ENCODE measurements around the gene TRIP10.
A peak's percentile ranks its signal among the peaks of the same experiment; 100 is the strongest.
"Not testable (repeated sequence)": the region's sequence is repeated elsewhere in the genome, so short reads cannot be mapped to it uniquely, and the experiment has no call there.

Gene TRIP10

DNA sequence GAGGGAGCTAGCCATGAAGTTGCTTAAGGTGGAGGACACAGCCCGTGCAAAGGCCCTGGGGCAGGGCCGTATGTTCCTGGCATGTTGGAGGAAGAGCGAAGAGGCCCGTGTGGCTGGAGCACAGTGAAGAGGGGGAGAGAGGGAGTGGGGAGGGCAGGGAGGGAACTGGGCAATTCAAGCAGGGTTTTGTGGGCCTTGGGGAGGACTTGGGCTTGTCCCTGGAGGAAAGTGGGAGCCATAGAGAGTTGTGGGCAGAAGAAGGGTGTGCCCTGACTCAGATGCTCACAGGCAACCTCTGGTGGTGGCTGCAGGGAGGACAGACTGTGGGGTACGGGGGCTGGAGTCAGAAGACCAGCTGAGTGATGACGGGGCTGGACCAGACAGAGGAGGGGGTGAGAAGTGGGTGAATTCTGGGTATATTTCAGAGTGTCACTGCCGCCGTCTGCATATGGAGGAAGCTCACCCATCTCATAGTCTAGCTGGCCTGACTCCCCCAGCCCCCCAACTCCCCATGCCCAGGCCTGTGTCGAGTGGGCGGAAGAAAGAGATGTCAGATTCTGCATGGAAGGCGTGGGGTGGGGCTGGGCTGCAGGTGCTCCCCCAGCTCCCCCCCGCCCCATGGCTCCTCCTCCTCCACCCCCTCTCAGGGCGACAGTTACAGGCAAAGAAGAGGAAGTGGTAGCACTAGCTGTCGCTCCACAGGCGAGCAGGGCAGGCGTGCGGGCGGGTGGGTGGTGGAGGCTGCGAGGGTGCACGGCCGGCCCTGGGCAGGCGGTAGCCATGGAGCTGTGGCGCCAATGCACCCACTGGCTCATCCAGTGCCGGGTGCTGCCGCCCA lies 32.8 kb downstream of the TRIP10 start, which contains the start of gene VAV1:
VAV1 (plus strand) TSS at position 681 of the 838 bp plus-strand sequence; CDS start at position 781, 100 bp downstream.
- Histone ChIP-seq H3K9ac (ENCODE audit: insufficient read length, low read depth) (peak within 1 kb of the TSS; percentile 5), H3K9me3 (ENCODE audit: insufficient read depth, low read length) (no peaks in the 10 kb centered on the region), H3K4me1 (ENCODE audit: insufficient read depth, insufficient read length) (peaks cover 9% of the 10 kb centered on the region), H3K36me3 (ENCODE audit: insufficient read depth, insufficient read length, low read length) (no peaks in the 10 kb centered on the region), H3K4me3 (ENCODE audit: insufficient read length, low read depth) (no peak within 1 kb of the TSS), H3K27me3 (ENCODE audit: insufficient read depth, insufficient read length) (no peaks in the 10 kb centered on the region)
- TF ChIP-seq SUZ12 (IDR thresholded peaks at IDR 0.05; ENCODE audit: extremely low read depth, insufficient read depth, insufficient read length) (no peak), ZNF274 (IDR thresholded peaks at IDR 0.05; ENCODE audit: low read depth, low read length) (no peak), YY1 (IDR thresholded peaks at IDR 0.05; ENCODE audit: insufficient read depth, insufficient read length) (no peak)
- DNase-seq (ENCODE audit: low read depth, low spot score): no peak

DNA sequence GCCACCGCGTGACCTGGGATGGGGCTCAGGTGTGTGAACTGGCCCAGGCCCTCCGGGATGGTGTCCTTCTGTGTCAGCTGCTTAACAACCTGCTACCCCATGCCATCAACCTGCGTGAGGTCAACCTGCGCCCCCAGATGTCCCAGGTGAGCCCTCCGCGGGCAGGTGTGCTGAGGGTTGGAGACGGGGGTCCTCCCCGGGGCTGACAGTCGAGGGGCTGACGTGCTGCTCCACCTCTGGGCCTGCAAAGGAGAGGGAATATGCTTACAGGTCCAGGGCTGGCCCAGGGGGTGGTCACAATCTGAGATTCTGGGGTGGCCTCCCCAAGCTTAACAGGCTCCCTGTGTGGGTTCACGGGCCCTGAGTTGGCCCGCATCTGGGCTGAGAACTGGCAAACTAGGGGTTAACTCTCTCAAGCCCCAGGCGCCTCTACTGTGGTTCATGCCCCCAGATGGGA lies 33.4 kb downstream of the TRIP10 start:
- no peak for DNase-seq (ENCODE audit: low read depth, low spot score)
- H3K4me1 ChIP-seq (ENCODE audit: insufficient read depth, insufficient read length): peaks cover 9% of the 10 kb centered on the region
- no peaks in the 10 kb centered on the region for H3K36me3 ChIP-seq (ENCODE audit: insufficient read depth, insufficient read length, low read length)
- peak overlapping the region; percentile 5 for H3K9ac ChIP-seq (ENCODE audit: insufficient read length, low read depth)
- TF ChIP-seq YY1 (IDR thresholded peaks at IDR 0.05; ENCODE audit: insufficient read depth, insufficient read length): no peak
- no peak for TF ChIP-seq SUZ12 (IDR thresholded peaks at IDR 0.05; ENCODE audit: extremely low read depth, insufficient read depth, insufficient read length)
- TF ChIP-seq ZNF274 (IDR thresholded peaks at IDR 0.05; ENCODE audit: low read depth, low read length): no peak
- H3K9me3 ChIP-seq (ENCODE audit: insufficient read depth, low read length): no peaks in the 10 kb centered on the region
- no peak overlapping the region for H3K4me3 ChIP-seq (ENCODE audit: insufficient read length, low read depth)
- H3K27me3 ChIP-seq (ENCODE audit: insufficient read depth, insufficient read length): no peaks in the 10 kb centered on the region

DNA sequence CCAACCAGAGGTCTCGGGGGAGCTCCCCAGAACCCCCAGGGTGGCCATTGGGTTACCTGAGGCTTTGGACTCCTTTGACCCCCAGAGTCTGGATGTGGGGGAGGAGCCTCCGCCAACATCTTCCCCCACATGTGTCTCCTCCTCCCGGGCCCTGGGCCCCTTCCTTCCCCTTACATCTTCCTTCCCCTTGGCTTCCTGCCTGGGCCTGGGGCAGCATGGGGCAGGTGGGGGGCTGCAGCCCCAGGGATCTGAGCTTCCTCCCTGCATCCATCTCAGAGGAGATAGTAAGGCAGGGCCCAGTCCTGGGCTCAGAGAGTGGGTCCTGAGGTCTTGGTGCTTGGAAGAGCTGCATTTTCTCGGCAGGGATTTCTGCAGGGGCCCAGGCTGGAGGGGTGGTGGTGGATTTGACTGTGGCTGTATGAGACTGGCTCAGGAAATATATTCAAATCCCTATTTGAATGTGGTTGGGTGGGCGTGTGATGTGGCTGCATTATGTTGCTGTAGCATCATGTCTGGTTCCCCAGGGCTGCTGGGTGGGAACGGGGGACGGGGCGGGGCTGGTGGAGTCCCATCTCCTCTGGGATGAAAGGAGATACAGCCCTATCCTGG lies 33.9 kb downstream of the TRIP10 start:
- TF ChIP-seq SUZ12 (IDR thresholded peaks at IDR 0.05; ENCODE audit: extremely low read depth, insufficient read depth, insufficient read length): no peak
- TF ChIP-seq ZNF274 (IDR thresholded peaks at IDR 0.05; ENCODE audit: low read depth, low read length): no peak
- no peak for TF ChIP-seq YY1 (IDR thresholded peaks at IDR 0.05; ENCODE audit: insufficient read depth, insufficient read length)
- H3K9me3 ChIP-seq (ENCODE audit: insufficient read depth, low read length): no peaks in the 10 kb centered on the region
- no peak for DNase-seq (ENCODE audit: low read depth, low spot score)
- no peak overlapping the region for H3K4me3 ChIP-seq (ENCODE audit: insufficient read length, low read depth)
- peaks cover 7% of the 10 kb centered on the region for H3K4me1 ChIP-seq (ENCODE audit: insufficient read depth, insufficient read length)
- no peaks in the 10 kb centered on the region for H3K36me3 ChIP-seq (ENCODE audit: insufficient read depth, insufficient read length, low read length)
- H3K9ac ChIP-seq (ENCODE audit: insufficient read length, low read depth): no peak overlapping the region
- no peaks in the 10 kb centered on the region for H3K27me3 ChIP-seq (ENCODE audit: insufficient read depth, insufficient read length)

DNA sequence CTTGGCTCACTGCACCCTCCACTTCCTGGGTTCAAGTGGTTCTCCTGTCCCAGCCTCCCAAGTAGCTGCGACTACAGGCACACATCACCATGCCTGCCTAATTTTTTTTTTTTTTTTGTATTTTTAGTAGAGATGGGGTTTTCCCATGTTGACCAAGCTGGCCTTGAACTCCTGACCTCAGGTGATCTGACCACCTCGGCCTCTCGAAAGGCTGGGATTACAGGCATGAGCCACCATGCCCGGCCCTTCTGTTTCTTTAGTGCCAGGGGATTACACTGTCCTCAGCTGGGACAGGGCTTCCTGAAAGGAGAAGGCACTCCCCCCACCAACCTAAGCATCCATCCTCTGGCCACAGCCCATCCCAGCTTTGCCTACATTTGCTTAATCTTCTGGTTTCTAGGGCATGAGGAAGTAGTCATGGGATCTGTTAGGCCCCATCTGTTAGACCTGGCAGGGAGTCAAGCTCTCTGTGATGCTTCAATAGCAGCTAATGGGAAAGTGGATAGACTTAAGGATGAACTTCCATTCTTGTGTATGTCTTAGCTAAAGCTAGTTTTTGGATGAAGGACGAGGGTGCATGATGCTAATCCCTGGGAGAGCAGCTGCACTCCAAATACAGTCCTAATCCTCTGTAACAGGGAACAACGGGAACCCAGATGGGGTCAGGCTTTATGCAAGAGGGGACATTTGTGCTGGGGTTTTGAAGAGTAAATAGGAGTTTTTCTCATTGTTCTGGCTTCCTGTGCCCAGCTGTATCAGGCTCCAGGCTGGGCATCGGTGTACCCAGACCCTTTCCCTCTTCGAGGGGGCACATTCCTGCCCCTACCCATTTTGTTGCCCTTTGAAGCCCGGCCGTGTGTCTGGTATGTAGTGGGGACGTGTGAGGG lies 35.6 kb downstream of the TRIP10 start:
- no peak for DNase-seq (ENCODE audit: low read depth, low spot score)
- Histone ChIP-seq H3K36me3 (ENCODE audit: insufficient read depth, insufficient read length, low read length) (no peaks in the 10 kb centered on the region), H3K9me3 (ENCODE audit: insufficient read depth, low read length) (no peaks in the 10 kb centered on the region), H3K4me3 (ENCODE audit: insufficient read length, low read depth) (no peak overlapping the region), H3K27me3 (ENCODE audit: insufficient read depth, insufficient read length) (no peaks in the 10 kb centered on the region), H3K9ac (ENCODE audit: insufficient read length, low read depth) (no peak overlapping the region), H3K4me1 (ENCODE audit: insufficient read depth, insufficient read length) (peaks cover 7% of the 10 kb centered on the region)
- TF ChIP-seq ZNF274 (IDR thresholded peaks at IDR 0.05; ENCODE audit: low read depth, low read length) (no peak), YY1 (IDR thresholded peaks at IDR 0.05; ENCODE audit: insufficient read depth, insufficient read length) (no peak), SUZ12 (IDR thresholded peaks at IDR 0.05; ENCODE audit: extremely low read depth, insufficient read depth, insufficient read length) (no peak)

DNA sequence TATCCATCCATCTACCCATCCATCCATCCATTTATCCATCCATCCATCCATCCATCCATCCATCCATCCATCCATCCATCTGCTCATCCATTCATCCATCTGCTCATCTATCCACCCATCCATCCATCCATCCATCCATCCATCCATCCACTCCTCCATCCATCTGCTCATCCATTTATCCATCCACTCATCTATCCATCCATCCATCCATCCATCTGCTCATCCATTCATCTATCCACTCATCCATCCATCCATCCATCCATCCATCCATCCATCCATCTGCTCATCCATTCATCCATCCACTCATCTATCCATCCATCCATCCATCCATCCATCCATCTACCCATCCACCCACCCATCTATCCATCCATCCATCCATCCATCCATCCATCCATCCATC lies 36.6 kb downstream of the TRIP10 start:
- not testable (repeated sequence) for H3K4me1 ChIP-seq (ENCODE audit: insufficient read depth, insufficient read length); H3K4me3 ChIP-seq (ENCODE audit: insufficient read length, low read depth); H3K9ac ChIP-seq (ENCODE audit: insufficient read length, low read depth); H3K9me3 ChIP-seq (ENCODE audit: insufficient read depth, low read length); DNase-seq (ENCODE audit: low read depth, low spot score); H3K27me3 ChIP-seq (ENCODE audit: insufficient read depth, insufficient read length); H3K36me3 ChIP-seq (ENCODE audit: insufficient read depth, insufficient read length, low read length)

DNA sequence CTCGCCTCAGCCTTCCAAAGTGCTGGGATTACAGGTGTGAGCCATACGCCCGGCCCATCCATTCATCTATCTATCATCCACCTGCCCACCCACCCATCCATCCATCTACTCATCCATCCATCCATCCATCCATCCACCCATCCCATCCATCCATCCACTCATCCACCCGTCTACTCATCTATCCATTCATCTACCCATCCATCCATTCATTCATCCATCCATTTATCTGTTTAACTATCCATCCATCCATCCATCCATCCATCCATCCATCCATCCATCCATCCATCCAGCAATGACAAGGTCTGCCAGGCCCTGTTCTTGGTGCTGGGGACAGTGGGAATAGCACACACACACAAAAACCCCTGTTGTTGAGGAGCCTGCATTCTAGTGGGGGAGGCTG lies 37.5 kb downstream of the TRIP10 start:
- no peaks in the 10 kb centered on the region for H3K9me3 ChIP-seq (ENCODE audit: insufficient read depth, low read length)
- H3K4me1 ChIP-seq (ENCODE audit: insufficient read depth, insufficient read length): peaks cover 7% of the 10 kb centered on the region
- no peak overlapping the region for H3K4me3 ChIP-seq (ENCODE audit: insufficient read length, low read depth)
- no peak for DNase-seq (ENCODE audit: low read depth, low spot score)
- no peak overlapping the region for H3K9ac ChIP-seq (ENCODE audit: insufficient read length, low read depth)
- no peaks in the 10 kb centered on the region for H3K36me3 ChIP-seq (ENCODE audit: insufficient read depth, insufficient read length, low read length)
- TF ChIP-seq YY1 (IDR thresholded peaks at IDR 0.05; ENCODE audit: insufficient read depth, insufficient read length) (no peak), SUZ12 (IDR thresholded peaks at IDR 0.05; ENCODE audit: extremely low read depth, insufficient read depth, insufficient read length) (no peak), ZNF274 (IDR thresholded peaks at IDR 0.05; ENCODE audit: low read depth, low read length) (no peak)
- no peaks in the 10 kb centered on the region for H3K27me3 ChIP-seq (ENCODE audit: insufficient read depth, insufficient read length)

DNA sequence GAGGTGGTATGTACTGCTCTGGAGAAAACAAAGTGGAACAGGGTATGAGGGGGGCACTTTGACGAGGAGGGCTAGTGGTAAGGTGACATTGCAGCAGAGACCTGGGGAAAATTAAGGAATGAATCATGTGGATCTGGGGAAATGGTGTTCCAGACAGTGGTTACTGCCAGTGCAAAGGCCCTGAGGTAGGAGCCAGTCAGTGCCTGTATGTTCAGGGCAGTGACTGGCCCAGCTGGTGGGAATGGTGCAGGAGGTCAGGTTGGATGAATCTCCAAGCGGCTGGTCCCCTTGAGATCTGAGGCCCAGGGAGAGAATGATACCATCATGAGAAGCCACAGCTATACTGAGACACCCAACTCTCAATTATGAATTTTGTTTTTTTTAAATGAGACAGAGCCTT lies 38.0 kb downstream of the TRIP10 start:
- no peak for DNase-seq (ENCODE audit: low read depth, low spot score)
- peaks cover 7% of the 10 kb centered on the region for H3K4me1 ChIP-seq (ENCODE audit: insufficient read depth, insufficient read length)
- no peaks in the 10 kb centered on the region for H3K9me3 ChIP-seq (ENCODE audit: insufficient read depth, low read length)
- H3K9ac ChIP-seq (ENCODE audit: insufficient read length, low read depth): no peak overlapping the region
- H3K4me3 ChIP-seq (ENCODE audit: insufficient read length, low read depth): no peak overlapping the region
- no peaks in the 10 kb centered on the region for H3K36me3 ChIP-seq (ENCODE audit: insufficient read depth, insufficient read length, low read length)
- no peak for TF ChIP-seq YY1 (IDR thresholded peaks at IDR 0.05; ENCODE audit: insufficient read depth, insufficient read length)
- no peak for TF ChIP-seq ZNF274 (IDR thresholded peaks at IDR 0.05; ENCODE audit: low read depth, low read length)
- TF ChIP-seq SUZ12 (IDR thresholded peaks at IDR 0.05; ENCODE audit: extremely low read depth, insufficient read depth, insufficient read length): no peak
- H3K27me3 ChIP-seq (ENCODE audit: insufficient read depth, insufficient read length): no peaks in the 10 kb centered on the region
